DMS79 (cell line): ENCODE measurements around the gene RASAL1.

Experiments used
- DNase-seq: peaks from one replicate; lab custom pipeline; 2025; lab: John Stamatoyannopoulos, UW

The RASAL1 gene

GRCh38 chr12:113075137-113075683 is 60.4 kb downstream of the RASAL1 start:
- peak; percentile 88 for DNase-seq

GRCh38 chr12:113073586-113073985 is 62.0 kb downstream of the RASAL1 start:
- no peak for DNase-seq

GRCh38 chr12:113072136-113072535 is 63.4 kb downstream of the RASAL1 start:
- no peak for DNase-seq

- DNase-seq: peak; percentile 27
Measured at GRCh38 chr12:113071135-113072112, 64.1 kb downstream of the RASAL1 start.

GRCh38 chr12:113070117-113070906 is 65.2 kb downstream of the RASAL1 start:
- no peak for DNase-seq

- DNase-seq: no peak
Measured at GRCh38 chr12:113069751-113070116, 65.8 kb downstream of the RASAL1 start.

- DNase-seq: no peak
Measured at GRCh38 chr12:113069149-113069548, 66.4 kb downstream of the RASAL1 start.

GRCh38 chr12:113067987-113068935 is 67.3 kb downstream of the RASAL1 start:
- DNase-seq: no peak

- no peak for DNase-seq
Measured at GRCh38 chr12:113066813-113067400, 68.7 kb downstream of the RASAL1 start.

GRCh38 chr12:113065126-113066007 is 70.2 kb downstream of the RASAL1 start:
- peak; percentile 36 for DNase-seq

GRCh38 chr12:113064395-113065125 is 71.0 kb downstream of the RASAL1 start:
- no peak for DNase-seq

- no peak for DNase-seq
Measured at GRCh38 chr12:113063396-113064350, 71.9 kb downstream of the RASAL1 start.

- DNase-seq: no peak
Measured at GRCh38 chr12:113062502-113063395, 72.8 kb downstream of the RASAL1 start.

GRCh38 chr12:113061061-113061694 is 74.4 kb downstream of the RASAL1 start:
- DNase-seq: no peak

GRCh38 chr12:113060336-113060960 is 75.1 kb downstream of the RASAL1 start:
- DNase-seq: no peak

GRCh38 chr12:113059071-113059595 is 76.4 kb downstream of the RASAL1 start:
- DNase-seq: no peak
